ENCODE data around the gene PKP4.

DNA sequence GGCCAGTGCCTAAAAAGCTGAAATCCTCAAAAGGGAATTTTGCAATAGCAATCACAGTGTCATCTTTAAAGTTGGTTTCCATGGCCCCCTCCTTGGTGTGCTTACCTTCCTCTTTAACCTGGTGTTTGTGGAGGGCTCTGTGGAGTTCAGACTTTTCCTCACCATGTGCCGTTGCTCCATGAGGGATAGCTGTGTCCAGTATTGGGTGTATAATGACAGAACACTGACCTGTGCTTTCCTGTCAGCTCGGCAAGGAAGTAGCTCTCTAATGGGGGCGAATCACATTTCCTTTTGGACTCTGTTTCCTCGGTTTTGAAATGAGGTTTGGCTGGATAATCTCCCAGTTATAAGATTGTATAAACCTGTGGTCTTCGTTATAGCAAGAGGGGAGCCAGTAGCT lies 172.4 kb downstream of the PKP4 start:
- no peak for TF ChIP-seq EZH2 (IDR thresholded peaks at IDR 0.05; ENCODE audit: insufficient read depth, poor library complexity, severe bottlenecking)
- TF ChIP-seq EZH2phosphoT487 (IDR thresholded peaks at IDR 0.05; ENCODE audit: insufficient read depth, low read depth), result no peak

All from GM23248 (cell line).